ENCODE data around the gene HLA-DMB. TPM values are rescaled to one million over a fixed set of nuclear protein-coding genes. Genes with fewer than 3 reads are reported as not detected.
A peak's percentile ranks its signal among the peaks of the same experiment; 100 is the strongest.
"Not testable (repeated sequence)": the region's sequence is repeated elsewhere in the genome, so short reads cannot be mapped to it uniquely, and the experiment has no call there.

HLA-DMB gene
- total RNA-seq, 1 donor from 2014 or later, result 26.8 TPM

- no peak for TF ChIP-seq CTCF (IDR thresholded peaks at IDR 0.05)
- no peak overlapping the region for H3K4me3 ChIP-seq
- no peak for DNase-seq (ENCODE audit: low spot score in 2 of 2)
- H3K27ac ChIP-seq, result no peak overlapping the region
- no peaks in the 10 kb centered on the region for H3K27me3 ChIP-seq
- H3K36me3 ChIP-seq, result no peaks in the 10 kb centered on the region
- no peaks in the 10 kb centered on the region for H3K4me1 ChIP-seq
- intact Hi-C loops (cut with DNase I), result no loop called here
- H3K9me3 ChIP-seq, result peaks cover 0 to 6% of the 10 kb centered on the region in 2 donors
These were observed 5.1 kb upstream of the HLA-DMB start for GRCh38 chr6:32945953-32946352.

GRCh38 chr6:32945108-32945760 is 4.4 kb upstream of the HLA-DMB start:
- Histone ChIP-seq H3K27ac (peak overlapping the region in 1 of 2 donors; percentile 19), H3K4me1 (peaks cover 0 to 3% of the 10 kb centered on the region in 2 donors), H3K36me3 (no peaks in the 10 kb centered on the region), H3K9me3 (peaks cover 0 to 6% of the 10 kb centered on the region in 2 donors), H3K4me3 (no peak overlapping the region), H3K27me3 (no peaks in the 10 kb centered on the region)
- intact Hi-C loops (cut with DNase I), result no loop called here
- TF ChIP-seq CTCF (IDR thresholded peaks at IDR 0.05), result no peak
- DNase-seq (ENCODE audit: low spot score in 2 of 2), result no peak

- DNase-seq (ENCODE audit: low spot score in 2 of 2), result no peak
- Histone ChIP-seq H3K4me3 (no peak overlapping the region), H3K27ac (no peak overlapping the region), H3K4me1 (peaks cover 0 to 3% of the 10 kb centered on the region in 2 donors), H3K9me3 (peaks cover 0 to 6% of the 10 kb centered on the region in 2 donors), H3K36me3 (no peaks in the 10 kb centered on the region), H3K27me3 (no peaks in the 10 kb centered on the region)
- intact Hi-C loops (cut with DNase I), result no loop called here
- TF ChIP-seq CTCF (IDR thresholded peaks at IDR 0.05), result no peak
These were observed 3.2 kb upstream of the HLA-DMB start for GRCh38 chr6:32943864-32944649.

GRCh38 chr6:32942555-32943123 is 1.8 kb upstream of the HLA-DMB start:
- not testable (repeated sequence) for H3K4me3 ChIP-seq

GRCh38 chr6:32941214-32941768 is 463 bp upstream of the HLA-DMB start:
- H3K36me3 ChIP-seq, result no peaks in the 10 kb centered on the region
- H3K27ac ChIP-seq, result peak overlapping the region; percentile 41 to 50
- H3K9me3 ChIP-seq, result peaks cover 0 to 4% of the 10 kb centered on the region in 2 donors
- peaks cover 0 to 3% of the 10 kb centered on the region in 2 donors for H3K4me1 ChIP-seq
- no peak for TF ChIP-seq CTCF (IDR thresholded peaks at IDR 0.05)
- DNase-seq (ENCODE audit: low spot score in 2 of 2), result no peak
- H3K4me3 ChIP-seq, result peak overlapping the region in 1 of 2 donors; percentile 56
- no peaks in the 10 kb centered on the region for H3K27me3 ChIP-seq
- intact Hi-C loops (cut with DNase I), result loop anchor here (2.0 kb wide), 1 partner anchor 32 kb away; no protein-coding TSS in a partner anchor

More at GRCh38 chr6:32942555-32943123, 1.8 kb upstream of the HLA-DMB start:
- DNase-seq (ENCODE audit: low spot score in 2 of 2); H3K27ac ChIP-seq; H3K36me3 ChIP-seq; intact Hi-C loops (cut with DNase I); H3K27me3 ChIP-seq; H3K4me1 ChIP-seq; H3K9me3 ChIP-seq: not testable (repeated sequence)

All from ascending aorta (tissue), 2 donors.